ENCODE measurements around the gene BCDIN3D.

The BCDIN3D gene

DNA sequence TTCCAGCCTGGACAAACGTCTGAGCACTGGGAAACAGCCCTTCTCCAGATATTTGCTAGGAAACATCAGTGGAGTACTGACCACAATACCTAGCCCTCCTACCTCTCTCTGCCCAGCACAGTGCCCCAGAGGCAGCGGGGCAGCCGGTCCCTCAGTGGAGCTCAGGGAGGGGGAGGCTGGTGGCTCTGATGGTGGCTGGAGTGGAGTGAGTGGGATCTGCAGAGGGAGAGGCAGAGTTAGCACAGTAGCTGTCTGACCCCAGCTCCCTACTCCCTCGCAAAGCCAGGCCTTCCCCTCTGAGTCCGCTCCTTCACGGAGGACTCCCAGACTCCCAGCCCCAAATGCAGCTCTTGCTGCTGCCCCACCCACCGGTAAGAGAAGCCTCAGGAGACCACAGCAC is 44.7 kb downstream of the BCDIN3D start:
- DNase-seq (ENCODE audit: low spot score): no peak

DNA sequence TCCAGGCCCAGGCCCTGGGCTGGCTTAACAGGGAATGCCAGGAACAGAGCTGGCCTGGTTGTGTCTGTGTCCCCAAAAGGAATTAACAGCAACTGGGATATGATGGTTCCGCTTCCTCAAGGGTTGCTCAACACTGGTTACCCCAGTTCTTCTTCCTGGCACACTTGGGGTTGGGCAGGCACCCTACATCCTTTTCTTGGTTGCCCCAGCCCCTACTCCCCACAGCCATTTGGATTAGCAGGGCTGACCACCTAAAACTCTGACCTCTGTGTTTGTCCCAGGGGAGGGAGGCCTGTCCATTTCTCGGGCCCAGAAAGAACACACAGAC is 45.5 kb downstream of the BCDIN3D start:
- no peak for DNase-seq (ENCODE audit: low spot score)

DNA sequence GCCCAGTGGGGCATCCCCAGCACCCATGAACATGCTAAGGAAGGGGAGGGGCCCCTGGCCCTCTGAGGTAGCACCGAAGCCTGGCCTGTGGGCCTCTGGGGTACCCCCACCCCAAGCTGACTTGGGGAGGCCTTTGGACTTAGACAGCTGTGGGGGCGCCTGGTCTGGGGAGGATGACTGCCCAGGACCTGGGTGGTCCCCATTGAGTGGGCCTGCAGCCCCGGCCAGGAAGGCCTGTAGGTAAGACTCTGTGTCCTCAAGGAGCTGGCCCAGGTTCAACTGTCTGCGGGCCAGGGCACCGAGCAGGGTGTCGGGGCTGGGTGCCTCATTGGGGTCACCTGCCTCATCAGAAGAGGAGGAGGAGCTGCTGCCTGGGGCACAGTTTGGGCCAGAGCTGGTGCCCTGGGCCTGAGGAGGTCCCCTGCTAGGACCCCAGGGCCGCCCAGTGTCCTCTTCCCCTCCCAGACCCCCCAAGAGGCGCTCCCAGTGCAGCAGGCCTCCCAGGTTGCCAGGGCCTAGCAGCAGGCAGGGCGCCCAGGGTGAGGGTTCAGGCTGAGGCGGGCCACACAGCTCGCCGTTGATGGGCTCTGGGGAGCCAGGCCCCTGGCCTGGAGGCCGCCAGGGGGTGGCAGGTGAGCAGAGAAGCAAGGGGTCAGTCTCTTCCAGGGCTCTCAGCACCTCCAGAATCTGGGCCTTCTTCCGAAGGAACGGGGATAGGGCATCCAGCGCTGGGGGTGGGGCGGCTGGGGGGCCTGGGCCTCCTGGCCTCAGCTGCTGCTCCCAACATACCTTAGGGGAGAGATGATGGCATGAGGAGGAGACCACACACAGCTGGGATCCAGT is 46.1 kb downstream of the BCDIN3D start:
- no peak for DNase-seq (ENCODE audit: low spot score)

DNA sequence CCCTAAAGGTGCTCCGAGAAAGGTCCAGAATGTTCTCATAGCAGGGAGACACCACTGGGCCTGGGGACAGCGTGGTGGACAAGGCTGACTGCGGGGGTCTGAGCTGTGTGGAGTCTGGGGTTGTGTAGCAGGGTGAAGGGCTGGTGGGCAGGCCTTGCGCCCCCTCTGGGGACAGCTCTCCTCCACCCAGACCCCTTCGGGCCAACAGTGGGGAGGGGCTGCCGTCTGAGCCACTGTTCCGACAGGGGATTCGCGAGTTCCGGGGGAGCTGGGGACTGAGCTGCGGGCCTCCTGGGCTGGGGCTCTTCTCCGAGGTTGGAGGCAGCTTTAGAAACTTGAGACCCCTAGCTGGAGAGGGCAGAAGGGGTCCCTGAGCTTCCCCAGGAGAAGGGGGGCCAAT is 46.8 kb downstream of the BCDIN3D start:
- no peak for DNase-seq (ENCODE audit: low spot score)

DNA sequence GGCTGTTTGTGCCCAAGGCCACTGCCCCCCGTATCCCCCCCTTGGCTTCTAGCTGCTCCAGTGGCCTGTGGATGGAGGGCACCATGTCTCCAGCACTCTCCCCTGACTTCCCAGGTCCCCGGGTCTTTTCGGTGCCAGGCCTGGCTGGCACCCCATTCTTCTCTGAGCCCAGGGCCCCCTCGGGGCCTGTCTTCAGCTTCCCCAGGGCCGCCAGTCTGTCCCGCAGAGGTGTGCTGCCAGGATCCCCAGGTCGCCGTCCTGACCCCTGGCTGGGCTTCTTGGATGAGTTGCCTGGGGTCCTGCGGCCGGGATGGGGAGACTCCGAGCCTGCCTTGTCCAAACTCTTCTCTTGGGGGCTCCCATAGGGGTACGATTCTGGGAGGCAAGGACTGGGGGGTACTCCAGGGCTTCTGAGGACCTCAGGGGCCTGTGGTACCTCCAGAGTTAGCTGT is 47.2 kb downstream of the BCDIN3D start:
- DNase-seq (ENCODE audit: low spot score): no peak

DNA sequence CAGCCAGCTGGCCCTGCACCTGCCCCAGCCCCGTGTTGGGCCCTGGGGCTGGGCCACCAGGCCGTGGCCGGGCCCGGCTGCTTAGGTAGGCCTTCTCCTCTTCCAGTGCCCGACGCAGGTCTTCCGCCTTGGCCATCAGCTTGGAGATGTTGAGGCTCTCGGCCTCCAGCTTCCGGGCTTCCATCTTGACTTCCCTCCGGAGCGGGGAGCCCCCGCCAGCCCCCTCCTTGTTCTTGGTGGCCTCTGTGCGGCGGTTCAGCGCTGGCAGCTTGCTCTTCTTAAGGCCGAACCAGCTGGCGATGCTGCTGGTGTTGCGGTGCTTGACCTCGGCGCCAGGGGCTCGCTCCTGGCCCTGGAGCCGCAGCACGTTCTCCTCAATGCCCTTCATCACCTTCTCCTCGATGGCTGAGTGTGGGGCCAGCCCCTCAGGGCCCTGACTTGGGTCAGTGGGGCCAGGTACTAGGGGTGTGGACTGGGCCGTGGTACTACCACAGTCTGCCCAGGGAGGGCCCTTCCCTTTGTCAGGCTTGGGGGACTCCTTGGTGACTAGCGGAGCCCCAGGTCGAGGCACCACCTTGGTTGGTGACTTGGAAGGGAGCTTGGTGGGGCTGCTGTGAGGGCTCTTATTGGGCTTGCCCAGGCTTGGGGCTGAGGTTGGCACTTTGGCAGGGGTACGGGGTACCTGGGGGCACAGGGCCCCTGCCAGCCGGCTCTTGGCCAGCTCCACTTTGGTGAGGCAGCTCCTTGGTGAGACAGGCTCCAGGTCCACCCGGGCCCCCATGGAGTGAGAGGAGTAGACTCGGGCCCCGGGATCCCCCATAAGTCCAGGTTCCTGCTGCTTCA is 47.9 kb downstream of the BCDIN3D start:
- DNase-seq (ENCODE audit: low spot score): no peak

DNA sequence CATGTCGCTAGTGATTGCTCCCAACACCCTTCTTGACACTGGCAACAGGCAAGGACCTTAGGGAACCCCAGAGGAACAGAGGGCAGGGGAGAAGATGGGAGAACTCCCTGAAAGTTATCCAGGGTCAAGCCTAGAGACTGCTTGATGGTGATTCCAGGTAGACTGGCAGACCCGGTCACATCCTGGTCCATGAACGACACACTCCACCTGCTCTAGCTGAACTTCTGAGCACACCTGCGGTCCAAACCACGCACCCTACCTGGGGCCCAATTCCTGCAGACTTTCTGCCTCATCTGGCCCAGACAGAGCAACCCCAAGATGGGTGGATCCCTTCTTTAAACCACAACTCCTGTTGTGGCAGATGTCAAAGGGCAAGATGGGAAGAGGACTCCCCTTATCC is 48.9 kb downstream of the BCDIN3D start:
- DNase-seq (ENCODE audit: low spot score): no peak

DNA sequence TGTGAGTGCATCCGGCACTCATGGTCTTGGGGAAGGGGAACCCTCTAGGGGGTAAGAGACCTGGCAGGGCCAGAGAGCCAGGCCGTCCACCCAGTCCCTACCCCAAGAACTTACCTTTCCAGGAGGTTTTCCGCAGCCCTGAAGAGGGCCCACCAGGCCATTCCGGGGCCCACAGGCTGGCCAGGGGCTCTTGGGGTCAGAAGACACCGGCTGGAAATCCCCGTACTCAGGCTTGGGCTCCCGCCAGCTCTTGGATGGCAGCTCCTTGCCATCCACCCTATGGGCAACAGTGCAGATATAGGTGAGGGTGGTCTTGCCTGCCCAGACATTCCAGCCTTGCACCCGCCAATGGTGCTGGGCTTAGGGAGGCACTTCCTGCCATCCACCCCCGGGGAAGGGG is 49.3 kb downstream of the BCDIN3D start:
- DNase-seq (ENCODE audit: low spot score): no peak

DNA sequence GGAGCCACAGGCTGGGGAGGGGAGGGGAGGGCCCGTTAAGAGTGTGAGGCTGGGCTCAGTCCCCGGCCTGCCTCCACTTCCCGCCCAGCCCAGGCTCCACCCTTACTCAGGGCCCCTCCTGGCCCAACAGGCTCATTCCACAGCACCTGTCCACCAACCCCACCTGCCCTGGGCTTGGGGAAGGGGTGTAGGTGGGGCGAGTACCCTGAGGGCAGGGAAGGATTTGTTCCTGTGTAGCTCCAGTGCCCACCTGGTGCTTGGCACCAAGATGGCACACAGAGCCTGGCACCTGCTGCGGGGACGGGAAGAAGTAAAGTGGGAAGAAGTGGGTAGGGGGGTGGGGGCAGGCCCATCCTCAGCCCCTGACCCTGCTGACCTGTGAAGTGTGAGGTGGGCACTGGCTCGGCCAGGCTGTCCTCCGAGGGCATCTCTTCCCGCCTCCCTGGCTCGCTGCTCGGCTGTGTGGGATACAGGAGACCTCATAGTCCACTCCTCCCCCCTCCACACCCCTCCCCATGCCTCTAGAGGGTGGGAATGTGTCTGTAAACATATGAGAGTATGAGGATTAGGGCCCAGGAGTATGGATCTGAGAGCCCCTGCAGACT is 49.8 kb downstream of the BCDIN3D start:
- DNase-seq (ENCODE audit: low spot score): no peak

DNA sequence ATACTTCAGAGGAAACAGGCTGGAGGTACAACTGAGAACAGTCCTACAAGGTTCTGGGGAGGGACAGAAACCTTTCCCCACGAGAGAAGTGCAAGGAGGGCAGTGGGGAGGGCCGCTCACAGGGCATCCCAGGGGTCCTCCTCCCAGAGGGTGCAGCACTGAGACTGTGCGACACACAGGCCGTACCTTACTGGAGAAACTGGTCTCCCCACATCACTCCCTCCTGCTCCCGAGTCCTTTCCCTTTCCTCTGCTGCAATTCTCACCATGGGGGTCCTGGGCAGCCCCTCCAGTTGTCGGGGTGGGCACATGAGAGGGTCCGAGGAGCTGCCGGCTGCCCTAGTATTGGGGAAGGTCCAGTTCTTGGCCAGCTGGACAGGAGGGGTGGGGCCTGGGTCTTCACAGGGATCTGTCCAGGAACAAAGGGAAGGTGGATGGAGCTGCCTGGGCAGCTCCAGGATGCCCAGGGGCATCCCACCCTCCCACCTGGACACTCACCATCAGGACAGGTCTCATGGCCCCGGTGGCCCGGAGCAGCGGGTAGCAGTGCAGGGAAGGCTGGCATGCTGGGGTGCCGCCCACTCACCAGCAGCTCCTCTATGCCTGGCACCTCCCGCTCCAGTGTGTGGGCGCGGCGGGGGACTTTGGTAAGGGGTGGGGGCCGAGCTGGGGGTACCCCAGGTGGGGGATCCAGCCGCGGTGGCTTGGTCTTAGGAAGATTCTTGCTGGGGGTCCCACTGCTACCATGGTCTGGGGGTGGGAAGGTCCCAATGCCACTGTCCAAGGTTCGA is 50.5 kb downstream of the BCDIN3D start:
- no peak for DNase-seq (ENCODE audit: low spot score)

DNA sequence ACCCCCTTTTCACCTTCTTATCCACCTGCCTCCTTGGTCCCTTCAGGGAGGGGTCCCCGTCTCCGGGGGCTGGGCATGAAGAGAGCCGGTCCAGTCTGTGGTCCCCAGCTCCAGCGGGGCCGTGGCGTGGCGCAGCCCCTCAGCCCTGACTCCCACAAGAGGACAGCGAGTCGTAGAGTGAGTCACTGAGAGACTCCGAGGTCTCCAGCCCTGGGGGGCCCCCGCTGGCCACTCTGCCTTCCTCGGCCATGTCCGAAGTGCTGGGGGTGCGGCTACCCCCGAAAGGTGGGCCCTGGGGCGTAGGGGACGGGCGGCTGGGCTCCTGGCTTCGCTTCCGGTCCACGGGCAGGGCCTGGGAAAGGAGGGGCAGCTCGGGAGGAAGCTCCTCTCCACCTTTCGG is 51.2 kb downstream of the BCDIN3D start:
- no peak for DNase-seq (ENCODE audit: low spot score)

DNA sequence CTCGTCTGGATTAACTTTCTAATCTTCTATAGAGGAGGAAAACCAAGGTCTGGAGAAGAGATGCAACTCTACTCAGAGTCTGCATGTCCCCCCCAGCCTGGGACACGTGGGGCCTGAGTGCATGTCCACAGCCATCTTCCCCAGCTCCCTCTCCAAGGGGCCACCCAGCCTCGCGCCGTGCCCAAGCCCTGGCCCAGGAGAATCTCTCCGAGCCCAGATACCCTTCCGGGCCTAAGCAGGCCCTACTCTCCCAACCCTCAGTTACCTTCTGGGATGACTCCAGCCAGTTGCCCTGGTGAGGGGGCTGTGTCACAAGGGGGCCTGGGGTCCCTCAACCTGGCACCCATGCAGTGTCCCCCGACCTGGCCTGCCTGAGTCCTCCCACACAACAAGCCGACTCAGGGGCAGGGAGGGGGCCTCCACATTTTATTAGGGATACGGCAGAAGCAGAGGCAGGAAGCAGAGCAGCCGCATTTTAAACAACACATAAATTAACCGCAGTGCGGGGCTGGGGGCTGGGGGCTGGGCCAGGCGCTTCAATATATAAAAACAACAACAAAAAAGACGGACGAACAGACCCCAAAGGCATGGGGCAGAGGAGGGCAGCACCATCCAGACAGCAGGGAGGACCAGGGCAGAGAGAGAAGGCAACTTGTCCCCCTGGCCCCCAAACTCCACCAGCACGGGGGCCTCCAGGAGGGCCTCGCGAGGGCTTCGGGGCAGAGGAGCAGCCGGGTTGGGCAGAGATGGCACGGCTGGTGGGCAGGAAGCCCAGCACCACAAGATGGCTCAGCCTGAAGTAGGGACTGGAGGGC is 52.0 kb downstream of the BCDIN3D start:
- DNase-seq (ENCODE audit: low spot score): no peak

DNA sequence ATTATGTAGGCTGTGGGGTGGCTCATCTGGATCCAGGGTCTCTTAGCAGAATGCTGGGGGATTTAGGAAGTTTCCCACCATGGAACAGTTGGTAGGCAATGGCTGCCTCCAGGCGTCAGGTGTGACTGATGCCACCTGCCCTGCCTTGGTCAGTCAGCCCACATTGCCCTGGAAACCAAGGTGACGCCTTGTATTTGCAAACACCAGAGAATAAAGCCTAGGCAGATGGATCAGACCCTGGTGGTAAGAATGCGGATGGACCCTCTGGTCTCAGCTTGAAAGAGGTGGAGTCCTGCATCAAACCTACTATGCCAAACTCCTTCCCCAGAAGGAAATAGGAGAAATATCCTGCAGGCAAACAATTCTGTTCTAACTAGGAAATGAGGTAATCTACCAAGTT is 52.9 kb downstream of the BCDIN3D start:
- DNase-seq (ENCODE audit: low spot score): no peak

DNA sequence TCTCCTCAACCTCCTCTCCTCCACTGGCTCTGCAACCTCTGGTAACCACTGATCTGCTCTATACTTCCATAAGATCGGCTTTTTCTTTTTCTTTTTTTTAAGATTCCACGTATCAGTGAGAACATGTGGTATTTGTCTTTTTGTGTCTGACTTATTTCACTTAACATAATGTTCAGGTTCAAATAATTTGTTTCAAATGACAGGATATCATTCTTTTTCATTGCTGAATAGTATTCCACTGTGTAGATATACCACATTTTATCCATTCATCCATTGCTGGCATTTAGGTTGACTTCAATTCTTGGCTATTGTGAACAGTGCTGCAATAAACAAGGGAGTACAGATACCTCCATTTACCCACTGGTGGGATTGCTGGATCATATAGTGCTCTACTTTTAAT is 55.2 kb downstream of the BCDIN3D start:
- no peak for DNase-seq (ENCODE audit: low spot score)
